H9 (cell line): Measurements from ENCODE around the gene ATP13A3. TPM values are rescaled to one million over a fixed set of nuclear protein-coding genes. Genes with fewer than 3 reads are reported as not detected.
"Not testable (repeated sequence)": the region's sequence is repeated elsewhere in the genome, so short reads cannot be mapped to it uniquely, and the experiment has no call there.

Experiments used
- DNase-seq: peaks from one replicate; pipeline ENCODE4 v3.0.0-alpha.2; 2017
- H2AFZ ChIP-seq: one replicate; pipeline ENCODE4 v1.6.1; 2013; ENCODE audit warnings: mild to moderate bottlenecking, low read length, control low read depth, moderate library complexity
- H2AK5ac ChIP-seq: 2 replicates; pipeline ENCODE4 v1.6.1; 2013; ENCODE audit warnings: low read length, control low read depth, mixed read lengths; ENCODE audit not compliant: insufficient read length
- H2BK120ac ChIP-seq: one replicate; pipeline ENCODE4 v1.6.1; 2013; ENCODE audit warnings: low read depth, mild to moderate bottlenecking, low read length, control low read depth, inconsistent platforms; ENCODE audit not compliant: poor library complexity, severe bottlenecking
- H2BK12ac ChIP-seq: 2 replicates; pipeline ENCODE4 v1.6.1; 2013; ENCODE audit warnings: low read length, control low read depth, mixed read lengths, low read depth; ENCODE audit not compliant: insufficient read length
- H2BK15ac ChIP-seq: 2 replicates; pipeline ENCODE4 v1.6.1; 2013; ENCODE audit warnings: low read depth, low read length, control low read depth
- H2BK20ac ChIP-seq: one replicate; pipeline ENCODE4 v1.6.1; 2013; ENCODE audit warnings: low read depth, mild to moderate bottlenecking, low read length, control low read depth, inconsistent platforms; ENCODE audit not compliant: poor library complexity, severe bottlenecking
- H2BK5ac ChIP-seq: 2 replicates; pipeline ENCODE4 v1.6.1; 2013; ENCODE audit warnings: low read length, control low read depth, mixed read lengths; ENCODE audit not compliant: insufficient read length
- H3K14ac ChIP-seq: 2 replicates; pipeline ENCODE4 v1.6.1; 2013; ENCODE audit warnings: low read length, control low read depth; ENCODE audit not compliant: insufficient read depth
- H3K18ac ChIP-seq: 2 replicates; pipeline ENCODE4 v1.6.1; 2013; ENCODE audit warnings: low read depth, mild to moderate bottlenecking, mixed read lengths, low read length, control low read depth; ENCODE audit not compliant: insufficient read length
- H3K23ac ChIP-seq: 2 replicates; pipeline ENCODE4 v1.6.1; 2013; ENCODE audit warnings: low read length, control low read depth, mixed read lengths, low read depth; ENCODE audit not compliant: insufficient read length
- H3K23me2 ChIP-seq: 2 replicates; pipeline ENCODE4 v1.6.1; 2013; ENCODE audit warnings: low read depth, mild to moderate bottlenecking, mixed read lengths, low read length, control low read depth; ENCODE audit not compliant: insufficient read length, poor library complexity, severe bottlenecking
- H3K27ac ChIP-seq: 2 replicates; pipeline ENCODE4 v1.5.1; 2013; ENCODE audit warnings: low read length, control low read depth, mixed read lengths, low read depth; ENCODE audit not compliant: insufficient read length
- H3K27me3 ChIP-seq: 2 replicates; pipeline ENCODE4 v1.6.1; 2013; ENCODE audit warnings: low read length, control low read depth, inconsistent platforms; ENCODE audit not compliant: insufficient read depth
- H3K4ac ChIP-seq: 2 replicates; pipeline ENCODE4 v1.6.1; 2013; ENCODE audit warnings: low read depth, mild to moderate bottlenecking, control low read depth, inconsistent platforms, low read length, moderate library complexity
- H3K4me1 ChIP-seq: 2 replicates; pipeline ENCODE4 v1.6.1; 2013; ENCODE audit warnings: low read length, control low read depth, inconsistent platforms; ENCODE audit not compliant: insufficient read depth
- H3K4me2 ChIP-seq: 2 replicates; pipeline ENCODE4 v1.6.1; 2013; ENCODE audit warnings: low read length, control low read depth, mixed read lengths; ENCODE audit not compliant: insufficient read length, insufficient read depth
- H3K56ac ChIP-seq: 2 replicates; pipeline ENCODE4 v1.6.1; 2013; ENCODE audit warnings: low read depth, mild to moderate bottlenecking, mixed read lengths, low read length, control low read depth; ENCODE audit not compliant: insufficient read length
- H3K79me1 ChIP-seq: 2 replicates; pipeline ENCODE4 v1.6.1; 2013; ENCODE audit warnings: low read depth, mild to moderate bottlenecking, moderate library complexity, low read length, control low read depth, inconsistent platforms; ENCODE audit not compliant: insufficient read depth, poor library complexity, severe bottlenecking
- H3K79me2 ChIP-seq: 2 replicates; pipeline ENCODE4 v1.6.1; 2013; ENCODE audit warnings: low read length, control low read depth, inconsistent platforms; ENCODE audit not compliant: insufficient read depth
- H3K9ac ChIP-seq: 2 replicates; pipeline ENCODE4 v1.6.1; 2013; ENCODE audit warnings: low read length, control low read depth, mixed read lengths; ENCODE audit not compliant: insufficient read length; ENCODE audit errors: extremely low read depth
- H3K9me3 ChIP-seq: one replicate; pipeline ENCODE4 v1.6.1; 2013; ENCODE audit warnings: low read depth, low read length, inconsistent platforms; ENCODE audit not compliant: control insufficient read depth
- H3T11ph ChIP-seq: one replicate; pipeline ENCODE4 v1.6.1; 2013; ENCODE audit warnings: mild to moderate bottlenecking, low read length, control low read depth, inconsistent platforms
- H4K20me1 ChIP-seq: one replicate; pipeline ENCODE4 v1.6.1; 2013; ENCODE audit not compliant: control insufficient read depth, insufficient read length, insufficient read depth
- H4K5ac ChIP-seq: 2 replicates; pipeline ENCODE4 v1.6.1; 2013; ENCODE audit warnings: low read depth, mild to moderate bottlenecking, mixed read lengths, low read length, control low read depth; ENCODE audit not compliant: insufficient read length
- H4K8ac ChIP-seq: replicated peaks from 2 replicates; pipeline ENCODE4 v1.6.1; 2013; ENCODE audit warnings: low read length, control low read depth, mixed read lengths, low read depth; ENCODE audit not compliant: insufficient read length
- H4K91ac ChIP-seq: 2 replicates; pipeline ENCODE4 v1.6.1; 2013; ENCODE audit warnings: low read depth, mild to moderate bottlenecking, moderate library complexity, mixed read lengths, low read length, control low read depth; ENCODE audit not compliant: insufficient read length
- H3K27ac Mint-ChIP-seq, 3 experiments: 2 replicates in 2 of 3; 3 replicates in 1 of 3; pipeline ENCODE4 v1.8.0; 2020 to 2021; ENCODE audit warnings: mixed read lengths in 3 of 3, mild to moderate bottlenecking in 1 of 3, moderate library complexity in 1 of 3
- H3K27me3 Mint-ChIP-seq: 2 replicates; pipeline ENCODE4 v1.8.0; 2021; ENCODE audit warnings: low read depth, mild to moderate bottlenecking, moderate library complexity, mixed read lengths
- H3K36me3 Mint-ChIP-seq, 3 experiments: 2 replicates in 2 of 3; 3 replicates in 1 of 3; pipeline ENCODE4 v1.8.0; 2020 to 2021; ENCODE audit warnings: low read depth in 3 of 3, mixed read lengths in 3 of 3; ENCODE audit not compliant: insufficient read depth in 1 of 3
- H3K4me1 Mint-ChIP-seq, 2 experiments: 2 replicates each; pipeline ENCODE4 v1.8.0; 2020; ENCODE audit warnings: mixed read lengths in 2 of 2
- H3K4me3 Mint-ChIP-seq, 2 experiments: 2 replicates in 1 of 2; 3 replicates in 1 of 2; pipeline ENCODE4 v1.8.0; 2020 to 2021; ENCODE audit warnings: mild to moderate bottlenecking in 2 of 2, mixed read lengths in 2 of 2, moderate library complexity in 1 of 2
- H3K9me3 Mint-ChIP-seq, 2 experiments: 2 replicates in 1 of 2; 3 replicates in 1 of 2; pipeline ENCODE4 v1.8.0; 2020; ENCODE audit warnings: mild to moderate bottlenecking in 2 of 2, mixed read lengths in 2 of 2, moderate library complexity in 1 of 2
- WGBS: extraction: QIAGEN DNeasy Blood & Tissue Kit; methylation state at CpG from one replicate; pipeline ENCODE4 v1.1.7; 2013; ENCODE audit warnings: missing lambda C conversion rate, low lambda C conversion rate, mixed read lengths; ENCODE audit not compliant: insufficient read length; ENCODE audit errors: extremely low coverage; 5-methylcytosine and 5-hydroxymethylcytosine counted together
- total RNA-seq: library from RNA; stranded (reverse); gene quantifications from 2 replicates; pipeline ENCODE4 v1.2.1, GENCODE V29; 2021
- TF ChIP-seq, protein P1 (sequence below): fragments of 200-600 bp; sonication (generic); conservative IDR thresholded peaks from 3 replicates; pipeline ENCODE4 v1.8.0; 2021; ENCODE audit warnings: antibody characterized with exemption, mild to moderate bottlenecking

ATP13A3 gene
- total RNA-seq, 1 experiment from 2014 or later, result 78.5 TPM

DNA sequence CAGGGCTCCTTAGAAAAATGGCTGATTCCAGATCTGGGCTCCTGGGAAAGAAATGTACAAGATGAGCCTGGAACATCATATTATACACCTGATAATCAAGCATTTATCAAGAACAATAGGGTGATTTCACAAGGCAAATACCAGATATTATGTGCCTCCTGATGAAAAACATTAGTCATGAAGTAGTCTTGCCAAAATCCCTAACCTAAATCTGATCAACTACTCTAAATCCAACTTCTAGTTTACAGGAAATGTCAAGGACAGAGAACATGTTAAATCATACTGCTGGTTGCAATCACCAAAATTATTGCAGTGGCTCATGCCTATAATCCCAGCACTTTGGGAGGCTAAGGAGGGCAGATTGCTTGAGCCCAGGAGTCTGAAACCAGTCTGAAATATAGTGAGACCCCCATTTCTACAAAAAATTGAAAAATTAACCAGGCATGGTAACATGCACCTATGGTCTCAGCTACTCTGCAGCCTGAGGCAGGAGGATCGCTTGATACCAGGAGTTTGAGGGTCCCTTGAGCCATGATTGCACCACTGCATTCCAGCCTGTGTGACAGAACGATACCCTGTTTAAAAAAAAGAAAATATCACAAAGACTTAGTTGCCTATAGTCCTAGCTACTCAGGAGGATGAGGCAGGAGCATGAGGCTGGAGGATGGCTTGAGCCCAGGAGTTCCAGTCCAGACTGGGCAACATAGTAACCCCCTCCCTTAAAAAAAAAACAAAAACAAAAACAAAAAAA, 34.9 kb upstream of the ATP13A3 start:
- Histone ChIP-seq H4K20me1 (no peaks in the 10 kb centered on the region), H3K23ac (no peak overlapping the region), H2AFZ (no peak overlapping the region), H3T11ph (no peak overlapping the region), H3K27me3 (no peaks in the 10 kb centered on the region), H2BK12ac (no peak overlapping the region), H3K4me1 (no peaks in the 10 kb centered on the region; the same call in 1 of the 2 replicates), H3K9me3 (no peaks in the 10 kb centered on the region), H2AK5ac (no peak overlapping the region), H3K9ac (no peak overlapping the region), H2BK120ac (no peak overlapping the region), H3K56ac (no peak overlapping the region), H3K4me2 (no peak overlapping the region), H3K79me2 (no peaks in the 10 kb centered on the region), H3K4ac (no peak overlapping the region), H3K27ac (no peak overlapping the region), H3K23me2 (no peaks in the 10 kb centered on the region), H2BK5ac (no peak overlapping the region), H3K14ac (no peak overlapping the region), H3K18ac (no peak overlapping the region), H2BK15ac (no peak overlapping the region), H4K8ac (no peak overlapping the region), H3K79me1 (no peaks in the 10 kb centered on the region), H4K5ac (no peak overlapping the region), H4K91ac (no peak overlapping the region), H2BK20ac (no peak overlapping the region)
- Mint-ChIP-seq H3K27ac (no peak overlapping the region), H3K36me3 (no peaks in the 10 kb centered on the region; a peak in 1 of 7 replicates), H3K27me3 (no peaks in the 10 kb centered on the region), H3K4me3 (no peak overlapping the region), H3K9me3 (peaks cover 2 to 6% of the 10 kb centered on the region in 2 experiments; a peak in 3 of 5 replicates), H3K4me1 (peaks cover 18 to 24% of the 10 kb centered on the region in 2 experiments)
- DNase-seq, result no peak
- WGBS, result no CpG with 5 or more reads among the region's 2 CpGs
- TF ChIP-seq, protein P1, sequence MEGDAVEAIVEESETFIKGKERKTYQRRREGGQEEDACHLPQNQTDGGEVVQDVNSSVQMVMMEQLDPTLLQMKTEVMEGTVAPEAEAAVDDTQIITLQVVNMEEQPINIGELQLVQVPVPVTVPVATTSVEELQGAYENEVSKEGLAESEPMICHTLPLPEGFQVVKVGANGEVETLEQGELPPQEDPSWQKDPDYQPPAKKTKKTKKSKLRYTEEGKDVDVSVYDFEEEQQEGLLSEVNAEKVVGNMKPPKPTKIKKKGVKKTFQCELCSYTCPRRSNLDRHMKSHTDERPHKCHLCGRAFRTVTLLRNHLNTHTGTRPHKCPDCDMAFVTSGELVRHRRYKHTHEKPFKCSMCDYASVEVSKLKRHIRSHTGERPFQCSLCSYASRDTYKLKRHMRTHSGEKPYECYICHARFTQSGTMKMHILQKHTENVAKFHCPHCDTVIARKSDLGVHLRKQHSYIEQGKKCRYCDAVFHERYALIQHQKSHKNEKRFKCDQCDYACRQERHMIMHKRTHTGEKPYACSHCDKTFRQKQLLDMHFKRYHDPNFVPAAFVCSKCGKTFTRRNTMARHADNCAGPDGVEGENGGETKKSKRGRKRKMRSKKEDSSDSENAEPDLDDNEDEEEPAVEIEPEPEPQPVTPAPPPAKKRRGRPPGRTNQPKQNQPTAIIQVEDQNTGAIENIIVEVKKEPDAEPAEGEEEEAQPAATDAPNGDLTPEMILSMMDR, result no peak

GRCh38 chr3:194520682-194521162, 33.9 kb upstream of the ATP13A3 start:
- H3K4me1 ChIP-seq, H3K27me3 ChIP-seq, H3K4ac ChIP-seq, H3K79me1 ChIP-seq, H3K27ac Mint-ChIP-seq, H2BK15ac ChIP-seq, H4K20me1 ChIP-seq, H2BK20ac ChIP-seq, H3K9me3 ChIP-seq, H3K79me2 ChIP-seq, DNase-seq, H2AK5ac ChIP-seq, H4K91ac ChIP-seq, H3K9ac ChIP-seq, H3K27me3 Mint-ChIP-seq, H2BK5ac ChIP-seq, H3K18ac ChIP-seq, H3K23ac ChIP-seq, H3K36me3 Mint-ChIP-seq, H3K23me2 ChIP-seq, H2BK120ac ChIP-seq, H2AFZ ChIP-seq, H3K4me2 ChIP-seq, H3K56ac ChIP-seq, H2BK12ac ChIP-seq, H3K27ac ChIP-seq, H3K14ac ChIP-seq, H3K9me3 Mint-ChIP-seq, H4K8ac ChIP-seq, H3K4me3 Mint-ChIP-seq, H4K5ac ChIP-seq, H3T11ph ChIP-seq: not testable (repeated sequence)
- peaks cover 19 to 24% of the 10 kb centered on the region in 2 experiments for H3K4me1 Mint-ChIP-seq
- WGBS, result no CpG with 5 or more reads among the region's 8 CpGs
